IMR-90 (cell line): Measurements from ENCODE around the gene SLC46A3.

Experiments
- CTCF ChIP-seq: conservative IDR thresholded peaks from 2 replicates; pipeline ENCODE4 v1.5.1; 2012; ENCODE audit warnings: mild to moderate bottlenecking, low read depth, low read length, improper control_type of control experiment
- POLR2A ChIP-seq: IDR thresholded peaks from 2 replicates; pipeline ENCODE4 v1.6.1; 2012; ENCODE audit warnings: mild to moderate bottlenecking, low read depth, low read length
- RFX5 ChIP-seq: IDR thresholded peaks from 2 replicates; pipeline ENCODE4 v1.8.0; 2012; ENCODE audit warnings: low read depth, mild to moderate bottlenecking, low read length, moderate library complexity

DNA sequence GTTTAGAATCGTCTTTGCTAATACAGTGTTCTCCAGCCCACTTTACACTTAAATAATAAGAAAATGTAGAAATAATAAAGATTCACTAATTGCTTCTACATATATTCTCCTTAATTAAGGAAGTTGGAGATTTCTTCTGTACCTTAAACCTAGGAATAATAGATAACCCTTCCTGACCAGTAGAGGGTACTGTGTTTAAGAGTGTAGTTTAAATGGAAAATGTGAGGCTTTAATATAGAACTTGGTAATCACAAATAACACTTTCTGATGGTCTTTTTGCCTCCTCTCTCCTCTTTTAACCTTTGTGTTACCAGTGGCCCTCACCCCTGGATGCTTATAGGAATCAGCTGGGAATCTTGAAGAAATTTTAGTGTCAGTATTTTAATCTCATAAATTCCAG lies 39.1 kb downstream of the SLC46A3 start:
- TF ChIP-seq CTCF (peak; percentile 53), RFX5 (no peak), POLR2A (no peak)
